Upper lobe of left lung (tissue), 6 donors: Measurements from ENCODE around the gene PTPRG. TPM values are rescaled to one million over a fixed set of nuclear protein-coding genes. Genes with fewer than 3 reads are reported as not detected.

Source experiments
- ATAC-seq, 2 donors: fragments of 200-7000 bp; cut with Tn5 transposase; one replicate each; pipeline ENCODE4 v1.9.1; 2022; ENCODE audit warnings: mild to moderate bottlenecking in 2 of 2, moderate library complexity in 2 of 2; ENCODE audit not compliant: low FRiP score in 2 of 2
- DNase-seq, 2 donors: peaks; one replicate each; pipeline ENCODE4 v3.0.0-alpha.2; 2019 to 2020
- H3K27ac ChIP-seq, 4 donors: fragments of 200-600 bp; sonication (generic); one replicate each; pipeline ENCODE4 v1.5.1; 2016 to 2019
- H3K27me3 ChIP-seq, 4 donors: fragments of 200-600 bp; sonication (generic); one replicate each; pipeline ENCODE4 v1.5.1; 2017 to 2019
- H3K36me3 ChIP-seq, 4 donors: fragments of 200-600 bp; sonication (generic); one replicate each; pipeline ENCODE4 v1.5.1; 2016 to 2019
- H3K4me1 ChIP-seq, 4 donors: fragments of 200-600 bp; sonication (generic); one replicate each; pipeline ENCODE4 v1.5.1; 2018 to 2019
- H3K4me3 ChIP-seq, 4 donors: fragments of 200-600 bp; sonication (generic); one replicate each; pipeline ENCODE4 v1.5.1; 2017 to 2019; ENCODE audit warnings: mild to moderate bottlenecking in 2 of 4, moderate library complexity in 1 of 4
- H3K9me3 ChIP-seq, 4 donors: fragments of 200-600 bp; sonication (generic); one replicate each; pipeline ENCODE4 v1.5.1; 2018 to 2019
- EP300 ChIP-seq, 4 donors: sonication (generic); formaldehyde crosslinking; IDR thresholded peaks; one replicate each; pipeline ENCODE4 v1.5.1; 2017; ENCODE audit warnings: antibody characterized with exemption in 4 of 4, control low read depth in 2 of 4
- POLR2A ChIP-seq, 4 donors: fragments of 450-650 bp; IDR thresholded peaks; one replicate each; pipeline ENCODE4 v1.5.1; 2016 to 2017; ENCODE audit warnings: antibody characterized with exemption in 4 of 4, mild to moderate bottlenecking in 2 of 4
- POLR2AphosphoS5 ChIP-seq, 2 donors: sonication (generic); formaldehyde crosslinking; IDR thresholded peaks; one replicate each; pipeline ENCODE4 v1.5.1; 2017; ENCODE audit warnings: antibody characterized with exemption in 2 of 2
- WGBS, 2 donors: methylation state at CpG; one replicate each; pipeline ENCODE4 v1.1.5; 2017 to 2018; 5-methylcytosine and 5-hydroxymethylcytosine counted together
- total RNA-seq, 6 donors: library from RNA; depleted of rRNA in 4 of 6; stranded (reverse); fragments of >200 nt in 4 of 6; gene quantifications; one replicate each; pipeline versions ENCODE4 v1.1.0 to v1.2.1, GENCODE V29; 2016 to 2021
- TF ChIP-seq, protein P1 (sequence below), 6 experiments: fragments of 450-650 bp in 4 of 6; fragments of 200-600 bp in 2 of 6; sonication (generic) in 2 of 6; IDR thresholded peaks; one replicate each; pipeline ENCODE4 v1.5.1; 2016 to 2019; ENCODE audit warnings: antibody characterized with exemption in 6 of 6
- donor health status: DM: no; HTN: no; CAD: no; lungs with moderate emphysema.
- donor health status: DM: no; HTN: yes; CAD: no; lungs with severe emphysema.

PTPRG gene
- total RNA-seq, 6 donors from 2014 or later = 58.7 to 101 (median 68.8) TPM

DNA sequence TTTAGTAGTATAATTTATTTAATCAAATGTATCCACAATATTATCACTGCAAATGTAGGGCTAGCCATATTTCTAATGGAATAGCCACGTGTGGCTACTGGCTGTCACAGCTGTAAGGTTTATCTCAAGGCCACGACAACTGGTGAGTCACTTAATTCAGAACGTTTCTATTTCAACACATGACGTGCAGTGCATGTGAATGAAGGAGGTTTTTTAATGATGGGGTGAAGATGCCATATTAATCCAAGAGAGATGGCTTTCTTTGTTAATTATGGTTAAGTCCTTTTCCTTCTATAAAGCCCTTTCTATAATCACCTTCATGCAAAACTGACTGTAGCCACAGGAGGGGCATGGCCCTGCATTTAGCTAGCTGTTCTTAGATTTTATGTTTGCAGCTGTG lies 600.0 kb downstream of the PTPRG start:
- Histone ChIP-seq H3K9me3 (no peaks in the 10 kb centered on the region), H3K27ac (peak overlapping the region in 3 of 4 donors; percentile 9 to 12 (median 11)), H3K27me3 (no peaks in the 10 kb centered on the region), H3K4me3 (no peak overlapping the region), H3K4me1 (peaks cover 12 to 23% (median 21%) of the 10 kb centered on the region in 4 donors), H3K36me3 (peaks cover 0 to 9% (median 0%) of the 10 kb centered on the region in 4 donors)
- TF ChIP-seq EP300 (IDR thresholded peaks at IDR 0.05) = peak in 1 of 4 donors; percentile 24
- peak; percentile 33 to 34 for TF ChIP-seq POLR2AphosphoS5 (IDR thresholded peaks at IDR 0.05)
- TF ChIP-seq, protein P1, sequence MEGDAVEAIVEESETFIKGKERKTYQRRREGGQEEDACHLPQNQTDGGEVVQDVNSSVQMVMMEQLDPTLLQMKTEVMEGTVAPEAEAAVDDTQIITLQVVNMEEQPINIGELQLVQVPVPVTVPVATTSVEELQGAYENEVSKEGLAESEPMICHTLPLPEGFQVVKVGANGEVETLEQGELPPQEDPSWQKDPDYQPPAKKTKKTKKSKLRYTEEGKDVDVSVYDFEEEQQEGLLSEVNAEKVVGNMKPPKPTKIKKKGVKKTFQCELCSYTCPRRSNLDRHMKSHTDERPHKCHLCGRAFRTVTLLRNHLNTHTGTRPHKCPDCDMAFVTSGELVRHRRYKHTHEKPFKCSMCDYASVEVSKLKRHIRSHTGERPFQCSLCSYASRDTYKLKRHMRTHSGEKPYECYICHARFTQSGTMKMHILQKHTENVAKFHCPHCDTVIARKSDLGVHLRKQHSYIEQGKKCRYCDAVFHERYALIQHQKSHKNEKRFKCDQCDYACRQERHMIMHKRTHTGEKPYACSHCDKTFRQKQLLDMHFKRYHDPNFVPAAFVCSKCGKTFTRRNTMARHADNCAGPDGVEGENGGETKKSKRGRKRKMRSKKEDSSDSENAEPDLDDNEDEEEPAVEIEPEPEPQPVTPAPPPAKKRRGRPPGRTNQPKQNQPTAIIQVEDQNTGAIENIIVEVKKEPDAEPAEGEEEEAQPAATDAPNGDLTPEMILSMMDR (IDR thresholded peaks at IDR 0.05) = no peak
- TF ChIP-seq POLR2A (IDR thresholded peaks at IDR 0.05) = no peak
- 67 to 77% methylated on average over 4 of the region's 4 CpGs for WGBS, 2 donors
- ATAC-seq (peak in 1 of 2 donors; percentile 64), DNase-seq (no peak)

- TF ChIP-seq, protein P1 (IDR thresholded peaks at IDR 0.05) = no peak
- TF ChIP-seq POLR2A (IDR thresholded peaks at IDR 0.05) (no peak), EP300 (IDR thresholded peaks at IDR 0.05) (no peak), POLR2AphosphoS5 (IDR thresholded peaks at IDR 0.05) (no peak)
- 85 to 87% methylated on average over 5 of the region's 5 CpGs for WGBS, 2 donors
- Histone ChIP-seq H3K9me3 (no peaks in the 10 kb centered on the region), H3K36me3 (no peaks in the 10 kb centered on the region), H3K4me3 (no peak overlapping the region), H3K4me1 (peaks cover 2 to 16% (median 14%) of the 10 kb centered on the region in 4 donors), H3K27ac (no peak overlapping the region), H3K27me3 (no peaks in the 10 kb centered on the region)
- ATAC-seq = no peak
- no peak for DNase-seq
These were observed 602.8 kb downstream of the PTPRG start for GRCh38 chr3:62164196-62164595.

GRCh38 chr3:62164746-62165145 lies 603.4 kb downstream of the PTPRG start:
- no peaks in the 10 kb centered on the region for H3K36me3 ChIP-seq
- H3K4me1 ChIP-seq = peaks cover 4 to 13% (median 11%) of the 10 kb centered on the region in 4 donors
- no peak for ATAC-seq
- DNase-seq = no peak
- no peak overlapping the region for H3K4me3 ChIP-seq
- TF ChIP-seq EP300 (IDR thresholded peaks at IDR 0.05) (no peak), POLR2A (IDR thresholded peaks at IDR 0.05) (no peak), POLR2AphosphoS5 (IDR thresholded peaks at IDR 0.05) (no peak)
- TF ChIP-seq, protein P1 (IDR thresholded peaks at IDR 0.05) = no peak
- 68 to 79% methylated on average over 5 of the region's 5 CpGs for WGBS, 2 donors
- peak overlapping the region in 1 of 4 donors; percentile 3 for H3K27ac ChIP-seq
- H3K27me3 ChIP-seq = no peaks in the 10 kb centered on the region
- H3K9me3 ChIP-seq = no peaks in the 10 kb centered on the region

GRCh38 chr3:62167566-62168262 lies 606.3 kb downstream of the PTPRG start:
- Histone ChIP-seq H3K27me3 (no peaks in the 10 kb centered on the region), H3K27ac (no peak overlapping the region), H3K36me3 (no peaks in the 10 kb centered on the region), H3K4me1 (peaks cover 0 to 4% (median 2%) of the 10 kb centered on the region in 4 donors), H3K4me3 (no peak overlapping the region), H3K9me3 (no peaks in the 10 kb centered on the region)
- 94 to 97% methylated on average over 11 to 12 of the region's 12 CpGs for WGBS, 2 donors
- ATAC-seq = no peak
- TF ChIP-seq EP300 (IDR thresholded peaks at IDR 0.05) (no peak), POLR2A (IDR thresholded peaks at IDR 0.05) (no peak), POLR2AphosphoS5 (IDR thresholded peaks at IDR 0.05) (no peak)
- TF ChIP-seq, protein P1 (IDR thresholded peaks at IDR 0.05) = no peak
- DNase-seq = no peak

DNA sequence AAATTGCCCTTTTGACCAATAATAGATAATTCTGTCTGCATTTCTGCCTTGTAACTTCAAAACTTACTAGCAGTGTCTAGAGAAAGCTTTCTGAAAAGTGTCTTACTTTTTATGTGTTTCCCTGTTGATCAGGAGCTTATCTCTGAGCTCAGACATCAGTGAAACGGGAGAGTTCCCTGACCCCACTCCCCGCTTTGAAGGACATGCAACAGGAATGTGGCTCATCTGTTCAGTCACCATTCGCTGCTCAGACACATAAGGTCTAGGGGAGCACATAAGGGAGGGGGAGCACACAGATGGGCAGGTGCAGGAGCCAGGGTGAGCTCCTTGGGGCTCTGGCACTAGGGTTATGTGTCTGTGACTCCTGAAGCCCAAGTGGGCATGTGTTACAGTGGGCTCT lies 607.0 kb downstream of the PTPRG start:
- DNase-seq (no peak), ATAC-seq (no peak)
- H3K36me3 ChIP-seq = no peaks in the 10 kb centered on the region
- H3K27ac ChIP-seq = no peak overlapping the region
- H3K9me3 ChIP-seq = no peaks in the 10 kb centered on the region
- no peaks in the 10 kb centered on the region for H3K27me3 ChIP-seq
- WGBS, 2 donors = 92 to 94% methylated on average over 3 of the region's 3 CpGs
- no peak overlapping the region for H3K4me3 ChIP-seq
- TF ChIP-seq POLR2AphosphoS5 (IDR thresholded peaks at IDR 0.05) (no peak), EP300 (IDR thresholded peaks at IDR 0.05) (no peak), POLR2A (IDR thresholded peaks at IDR 0.05) (no peak)
- TF ChIP-seq, protein P1 (IDR thresholded peaks at IDR 0.05) = no peak
- H3K4me1 ChIP-seq = peaks cover 0 to 4% (median 2%) of the 10 kb centered on the region in 4 donors
